Measurements from ENCODE around the gene GLG1. TPM values are rescaled to one million over a fixed set of nuclear protein-coding genes. Genes with fewer than 3 reads are reported as not detected.

GLG1 gene
- total RNA-seq, 1 experiment from 2014 or later: 237 TPM

GRCh38 chr16:74449470-74449869 is 157.4 kb downstream of the GLG1 start:
- no TSS peak for BruUV-seq (replicated peaks)
- Histone ChIP-seq H3K4me1 (ENCODE audit: control insufficient read depth in 1 of 2, insufficient read depth in 2 of 2, low read length in 2 of 2) (peaks cover 35 to 48% of the 10 kb centered on the region in 2 experiments), H3K9me2 (ENCODE audit: insufficient read depth) (no peaks in the 10 kb centered on the region), H3K4me2 (ENCODE audit: low read length) (peak overlapping the region; percentile 63), H3K27me3 (ENCODE audit: insufficient read depth, low read length) (no peaks in the 10 kb centered on the region), H3K79me2 (ENCODE audit: insufficient read depth, low read length) (0 out of 2 replicates have a peak, but pooled peaks cover 5% of the 10 kb centered on the region), H3K36me3 (ENCODE audit: control insufficient read depth in 1 of 2, insufficient read depth in 2 of 2, low read length in 2 of 2) (peaks cover 13 to 19% of the 10 kb centered on the region in 2 experiments; a peak in 3 of 4 replicates), H3K4me3 (replicated peaks in 1 of 2; ENCODE audit: low read depth in 1 of 2, low read length in 2 of 2) (peak overlapping the region in 1 of 2 experiments; percentile 28; a peak in 2 of 4 replicates), H3K9ac (ENCODE audit: low read length) (peak overlapping the region; percentile 37), H4K20me1 (ENCODE audit: insufficient read depth) (no peaks in the 10 kb centered on the region), H3K9me3 (ENCODE audit: control insufficient read depth in 1 of 2, insufficient read depth in 1 of 2, low read depth in 1 of 2, low read length in 2 of 2) (no peaks in the 10 kb centered on the region), H3K27ac (ENCODE audit: low read depth, low read length) (peak overlapping the region; percentile 74), H2AFZ (ENCODE audit: low read depth, low read length, poor library complexity, severe bottlenecking) (no peak overlapping the region)
- ChIA-PET POLR2A (no interaction called here), RAD21 (ENCODE audit: low non-redundant PET in 1 of 2, low total read pairs in 2 of 2, uncharacterized antibody in 2 of 2, unreplicated experiment in 2 of 2) (no interaction called here), CTCF (interaction anchor here (1.6 kb wide), 1 partner anchor 140 kb away, joined by 4 read pairs; no protein-coding TSS in a partner anchor)
- TF ChIP-seq CTCF (IDR thresholded peaks at IDR 0.05 in 2 of 3, conservative IDR thresholded peaks at IDR 0.05 in 1 of 3; ENCODE audit: borderline replicate concordance in 1 of 3, insufficient read depth in 1 of 3, low read depth in 2 of 3, low read length in 2 of 3) (peak in 2 of 3 experiments; percentile 29 to 40; a peak in 3 of 6 replicates), RAD21 (IDR thresholded peaks at IDR 0.05; ENCODE audit: low read depth) (0 out of 2 replicates have a peak, but pooled peaks have one; percentile 12), JUND (IDR thresholded peaks at IDR 0.05) (peak; percentile 31; the same call in 1 of the 2 replicates), MAX (IDR thresholded peaks at IDR 0.05) (0 out of 2 replicates have a peak, but pooled peaks have one; percentile 11), FOSL1 (IDR thresholded peaks at IDR 0.05; ENCODE audit: low read depth) (peak; percentile 33; the same call in 1 of the 2 replicates), POLR2AphosphoS5 (IDR thresholded peaks at IDR 0.05; ENCODE audit: low read depth, low read length) (no peak), POLR2A (IDR thresholded peaks at IDR 0.05; ENCODE audit: borderline replicate concordance, extremely low read depth, insufficient read depth, insufficient read length) (no peak), SP1 (IDR thresholded peaks at IDR 0.05; ENCODE audit: low read depth) (peak; percentile 23; the same call in 1 of the 2 replicates)
- DNase-seq (ENCODE audit: low read depth, low spot score): peak; percentile 49
- ATAC-seq: peak; percentile 78
- intact Hi-C loops (cut with micrococcal nuclease): no loop called here
